CMK (cell line): Measurements from ENCODE around the gene CCNF.

ENCODE experiments used
- DNase-seq: peaks from one replicate; pipeline ENCODE4 v3.0.0-alpha.2; 2010; ENCODE audit warnings: low read depth

The CCNF gene

GRCh38 chr16:2485811-2486507 lies 56.7 kb downstream of the CCNF start:
- no peak for DNase-seq

- DNase-seq = no peak
Observed at GRCh38 chr16:2486645-2487516, 57.6 kb downstream of the CCNF start.

DNA sequence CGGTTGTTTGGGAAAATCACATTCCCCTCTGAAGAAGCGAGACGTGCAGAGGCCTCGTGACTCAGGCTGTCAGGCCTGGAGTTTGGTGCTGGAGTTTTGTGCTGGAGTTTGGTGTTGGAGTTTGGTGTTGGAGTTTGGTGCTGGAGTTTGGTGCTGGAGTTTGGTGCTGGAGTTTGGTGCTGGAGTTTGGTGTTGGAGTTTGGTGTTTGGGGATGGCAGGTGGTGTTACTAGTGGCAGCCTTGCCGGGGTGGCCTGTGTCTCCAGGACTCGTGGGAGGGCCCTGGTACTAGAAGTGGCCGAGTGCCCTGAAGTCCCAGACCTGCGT lies 58.2 kb downstream of the CCNF start:
- DNase-seq = no peak

DNA sequence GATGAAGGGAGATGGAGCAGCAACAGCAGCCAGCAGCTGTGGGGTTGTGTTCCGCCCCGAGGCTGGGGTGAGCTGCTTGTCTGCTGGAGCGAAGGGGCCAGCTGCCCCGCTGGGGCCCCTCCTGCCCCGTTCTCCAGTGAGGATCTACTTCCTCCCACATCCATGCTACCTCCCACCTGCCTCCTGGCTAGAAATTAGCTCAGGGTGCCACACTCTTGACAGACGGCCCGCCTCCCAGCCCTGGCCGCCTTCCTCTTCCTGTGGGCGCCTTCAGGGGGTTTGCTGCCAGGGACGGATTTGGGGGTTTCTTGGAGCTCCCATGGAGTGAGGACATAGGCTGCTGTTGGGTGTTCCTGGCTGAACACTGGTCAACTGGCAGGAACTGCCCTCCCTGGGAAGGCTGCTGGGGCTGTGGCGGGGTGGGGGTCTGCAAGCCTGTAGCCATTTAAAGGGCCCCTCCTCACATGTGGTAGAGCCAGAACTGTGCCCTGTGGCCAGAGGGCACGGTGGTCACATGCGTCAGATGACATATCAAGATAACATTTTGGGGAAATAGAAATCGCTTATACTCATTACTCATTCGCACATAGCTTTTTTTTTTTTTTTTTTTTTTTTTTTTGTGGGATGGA lies 58.8 kb downstream of the CCNF start:
- no peak for DNase-seq

GRCh38 chr16:2489581-2489980 lies 60.3 kb downstream of the CCNF start:
- no peak for DNase-seq

DNA sequence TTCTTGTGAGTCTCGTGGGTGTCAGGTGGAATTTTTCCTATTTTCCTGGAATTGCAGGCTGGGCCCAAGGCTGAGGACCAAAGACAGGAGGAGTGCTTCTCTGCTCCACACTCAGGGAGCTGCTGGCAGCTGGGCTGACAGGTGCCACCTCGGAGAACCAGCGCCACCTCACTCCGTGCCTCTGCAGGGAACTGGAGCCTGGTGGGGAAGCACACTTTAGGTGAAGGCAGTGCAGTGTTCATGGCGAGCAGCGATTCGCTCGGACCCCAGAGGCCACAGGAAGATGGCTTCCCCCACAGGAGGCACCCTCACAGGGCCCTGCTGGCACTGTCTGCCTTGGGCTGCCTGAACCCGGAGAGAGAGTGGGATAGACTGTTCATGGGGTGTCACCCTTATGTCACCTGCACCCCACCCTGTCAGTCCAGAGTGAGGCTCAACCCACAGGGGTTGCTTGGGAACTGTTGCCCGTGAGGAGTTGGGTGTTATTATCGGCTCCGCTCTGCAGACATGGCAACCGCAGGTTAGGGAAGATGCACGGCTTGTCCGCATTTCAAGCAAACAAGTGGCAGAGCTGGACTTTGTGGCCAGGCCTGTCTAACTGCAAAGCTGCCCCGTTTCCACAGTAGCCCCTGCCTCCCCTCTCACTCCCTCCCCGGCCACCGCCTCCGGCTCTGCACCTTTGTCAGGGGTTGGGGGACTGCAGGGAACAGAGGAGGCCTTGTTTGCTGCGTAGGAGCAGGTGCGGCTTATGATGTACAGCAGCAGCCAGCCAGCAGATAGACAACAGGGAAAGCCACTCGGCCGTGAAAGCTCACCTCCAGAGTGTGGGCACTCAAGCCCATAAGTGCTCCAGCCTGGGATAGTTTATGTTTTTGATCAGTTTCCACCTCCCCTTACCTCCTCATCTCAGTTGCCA lies 61.2 kb downstream of the CCNF start:
- DNase-seq = no peak

- DNase-seq = no peak
Observed at GRCh38 chr16:2492292-2492691, 63.0 kb downstream of the CCNF start.

DNA sequence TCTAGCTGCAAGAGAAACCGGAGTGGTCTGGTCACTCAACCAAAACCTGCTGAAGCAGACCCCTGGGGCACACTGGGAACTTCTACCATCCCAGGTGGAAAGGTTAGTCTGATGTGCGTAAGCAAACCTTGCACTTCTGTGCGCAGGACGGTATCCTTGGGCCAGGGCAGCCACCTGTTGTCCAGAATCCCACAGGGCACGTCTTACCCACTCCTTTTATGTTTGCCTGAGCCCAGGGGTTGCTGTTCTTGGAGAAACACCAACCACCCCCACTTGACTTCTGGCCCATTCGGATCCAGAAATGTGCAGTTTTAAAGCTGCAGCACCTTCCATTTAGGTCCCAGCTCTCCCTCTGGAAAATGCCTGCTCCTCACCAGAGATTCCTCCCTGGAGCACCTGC lies 64.4 kb downstream of the CCNF start:
- DNase-seq = no peak

GRCh38 chr16:2494616-2495015 lies 65.4 kb downstream of the CCNF start:
- DNase-seq = no peak

GRCh38 chr16:2495041-2495440 lies 65.8 kb downstream of the CCNF start:
- no peak for DNase-seq

- no peak for DNase-seq
Observed at GRCh38 chr16:2496223-2497115, 67.2 kb downstream of the CCNF start.

DNA sequence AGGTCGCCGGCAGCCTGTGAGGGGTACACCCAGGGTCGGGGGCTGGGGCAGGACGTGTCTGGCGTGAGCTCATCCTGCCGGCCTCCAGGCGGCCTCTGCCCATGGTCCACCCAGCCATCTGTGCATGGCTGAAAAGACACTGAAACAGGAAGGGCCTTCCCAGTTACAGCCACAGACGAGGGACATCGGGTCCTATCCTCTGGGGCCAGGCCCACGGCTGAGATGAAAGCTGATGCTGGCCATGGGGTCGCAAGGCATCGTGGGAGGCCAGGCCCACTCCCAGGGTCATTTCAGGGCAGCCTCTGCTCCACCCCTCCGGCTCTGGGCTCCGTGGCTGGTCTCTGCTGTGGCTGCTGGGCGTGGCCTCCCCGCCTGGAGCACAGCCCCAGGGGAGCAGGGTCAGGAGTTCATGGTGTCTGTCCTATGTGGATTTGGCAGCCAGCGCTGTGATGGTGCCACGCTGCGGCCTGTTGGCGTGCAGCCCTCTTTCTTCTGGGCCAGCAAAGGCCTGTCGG lies 67.9 kb downstream of the CCNF start:
- no peak for DNase-seq

DNA sequence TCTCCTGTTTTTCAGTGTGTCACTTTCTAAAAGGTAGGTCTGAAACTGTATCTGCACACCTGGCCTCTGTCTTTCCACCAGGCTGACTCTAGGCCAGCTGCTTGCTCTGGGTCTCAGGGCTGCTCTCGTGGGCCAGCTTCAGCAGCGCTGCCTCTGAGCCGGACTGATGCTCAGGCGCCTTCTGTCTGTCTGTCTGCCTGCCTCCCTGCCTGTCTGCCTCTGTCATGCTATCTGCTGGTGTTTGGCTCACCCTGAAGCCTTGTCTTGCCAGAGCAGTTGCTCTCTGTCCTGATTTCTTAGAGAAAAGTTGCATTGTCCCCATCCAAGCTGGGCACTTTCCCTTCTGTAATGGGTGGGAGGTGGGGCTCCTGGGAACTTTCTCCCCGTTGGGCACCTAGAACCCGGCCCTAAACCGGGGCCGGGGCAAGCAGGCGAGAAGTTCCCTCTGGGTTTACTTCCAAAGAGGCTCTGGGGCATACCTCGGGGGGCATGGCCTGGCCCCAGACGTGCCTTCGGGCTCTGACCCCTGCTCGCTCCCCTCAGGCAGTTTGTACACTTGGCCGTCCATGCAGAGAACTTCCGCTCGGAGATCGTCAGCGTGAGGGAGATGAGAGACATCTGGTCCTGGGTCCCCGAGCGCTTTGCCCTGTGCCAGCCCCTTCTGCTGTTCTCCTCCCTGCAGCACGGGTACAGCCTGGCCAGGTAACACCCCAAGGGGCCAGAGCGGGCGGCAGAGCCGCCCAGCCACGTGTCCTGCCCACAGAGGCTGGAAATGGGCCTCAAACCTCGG lies 68.6 kb downstream of the CCNF start:
- DNase-seq = no peak

DNA sequence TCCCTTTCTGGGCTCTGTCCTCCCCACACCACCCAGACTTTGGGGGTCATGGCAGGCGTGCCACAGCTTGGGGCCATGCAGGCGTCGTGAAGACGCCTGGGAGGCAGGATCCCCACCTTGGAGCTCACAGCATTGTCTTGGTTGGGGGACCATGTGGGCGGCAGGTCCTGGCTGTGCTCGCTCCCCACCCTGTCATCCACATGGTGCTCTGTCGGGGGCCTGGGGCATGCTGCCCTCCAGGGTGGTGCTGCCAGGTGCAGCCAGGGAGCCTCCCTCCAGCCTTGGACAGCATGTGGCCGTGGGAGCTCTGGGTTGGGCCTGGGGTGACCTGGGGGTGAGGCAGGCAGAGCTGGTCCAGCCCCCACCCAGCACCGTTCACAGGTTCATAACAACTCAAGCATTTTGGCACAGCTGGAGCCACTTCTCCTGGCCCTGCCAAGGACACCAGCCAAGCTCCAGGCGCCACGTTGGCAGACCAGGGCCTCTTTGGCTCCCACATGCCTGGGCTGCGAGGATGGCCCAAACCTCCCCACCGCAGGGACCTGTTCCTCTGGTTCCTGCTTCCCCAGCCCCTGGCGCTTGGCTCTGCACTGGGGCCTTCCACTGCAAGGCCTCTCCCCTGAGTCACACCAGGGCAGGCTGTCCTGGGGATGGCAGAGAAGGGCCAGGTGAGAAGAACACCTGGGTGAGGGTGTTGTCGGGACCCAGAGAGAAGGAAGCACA lies 69.4 kb downstream of the CCNF start:
- DNase-seq = no peak

GRCh38 chr16:2499454-2499853 lies 70.2 kb downstream of the CCNF start:
- no peak for DNase-seq

DNA sequence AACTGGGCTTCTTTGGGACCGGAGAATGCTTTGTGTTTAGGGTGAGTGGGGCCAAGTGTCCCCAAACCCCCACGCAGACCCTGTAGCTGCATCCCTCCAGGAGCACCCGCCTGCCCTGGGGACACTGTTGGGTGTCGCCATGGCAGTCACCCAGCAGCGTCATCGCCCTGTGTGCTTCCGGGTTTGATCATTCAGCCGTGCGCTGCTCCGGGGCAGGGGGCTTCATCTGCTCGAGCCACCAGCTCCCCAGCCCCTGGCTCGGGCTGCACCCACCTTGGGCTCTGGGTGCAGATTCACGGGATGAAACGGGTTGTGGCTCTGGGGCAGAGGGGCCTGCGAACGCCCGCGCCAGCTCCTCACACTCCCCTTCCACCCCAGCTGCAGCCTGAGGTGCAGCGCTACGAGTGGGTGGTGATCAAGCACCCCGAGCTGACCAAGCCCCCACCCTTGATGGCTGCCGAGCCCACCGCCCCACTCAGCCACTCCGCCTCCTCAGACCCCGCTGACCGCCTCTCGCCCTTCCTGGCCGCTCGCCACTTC lies 70.7 kb downstream of the CCNF start:
- no peak for DNase-seq

- no peak for DNase-seq
Observed at GRCh38 chr16:2500430-2500917, 71.2 kb downstream of the CCNF start.

- DNase-seq = no peak
Observed at GRCh38 chr16:2500918-2501750, 71.9 kb downstream of the CCNF start.
